Neural progenitor cell (in vitro differentiated cells): ENCODE results near the gene ARHGAP26. TPM values are rescaled to one million over a fixed set of nuclear protein-coding genes. Genes with fewer than 3 reads are reported as not detected.

Experiments used
- DNase-seq: peaks from one replicate; pipeline ENCODE4 v3.0.0-alpha.2; 2016; ENCODE audit warnings: low spot score
- H2AFZ ChIP-seq: fragments of 200-600 bp; sonication (generic); replicated peaks from 2 replicates; pipeline ENCODE4 v1.6.1; 2016; ENCODE audit warnings: antibody characterized with exemption
- H3F3A ChIP-seq: fragments of 200-600 bp; sonication (generic); 2 replicates; pipeline ENCODE4 v1.6.1; 2016; ENCODE audit warnings: antibody characterized with exemption, low read depth
- H3K27ac ChIP-seq: fragments of 200-600 bp; sonication (generic); 2 replicates; pipeline ENCODE4 v1.5.1; 2016; ENCODE audit warnings: mild to moderate bottlenecking
- H3K27me3 ChIP-seq: fragments of 200-600 bp; sonication (generic); 2 replicates; pipeline ENCODE4 v1.6.1; 2016; ENCODE audit warnings: mild to moderate bottlenecking, moderate library complexity
- H3K36me3 ChIP-seq: fragments of 200-600 bp; sonication (generic); 2 replicates; pipeline ENCODE4 v1.5.1; 2016
- H3K4me1 ChIP-seq: fragments of 200-600 bp; sonication (generic); 2 replicates; pipeline ENCODE4 v1.6.1; 2016; ENCODE audit warnings: mixed run types
- H3K4me2 ChIP-seq: fragments of 200-600 bp; sonication (generic); 2 replicates; pipeline ENCODE4 v1.6.1; 2016
- H3K4me3 ChIP-seq: fragments of 200-600 bp; sonication (generic); 2 replicates; pipeline ENCODE4 v1.5.1; 2016
- H3K79me2 ChIP-seq: fragments of 200-600 bp; sonication (generic); 2 replicates; pipeline ENCODE4 v1.6.1; 2016; ENCODE audit warnings: low read depth
- H3K9ac ChIP-seq: fragments of 200-600 bp; sonication (generic); 2 replicates; pipeline ENCODE4 v1.6.1; 2016
- H3K9me3 ChIP-seq: fragments of 200-600 bp; sonication (generic); 2 replicates; pipeline ENCODE4 v1.5.1; 2016; ENCODE audit warnings: low read depth
- H4K20me1 ChIP-seq: fragments of 200-600 bp; sonication (generic); 2 replicates; pipeline ENCODE4 v1.6.1; 2016; ENCODE audit warnings: low read depth
- H3K27ac Mint-ChIP-seq: 3 replicates; pipeline ENCODE4 v1.8.0; 2021; ENCODE audit warnings: mixed read lengths
- H3K27me3 Mint-ChIP-seq: 2 replicates; pipeline ENCODE4 v1.8.0; 2022; ENCODE audit warnings: low read depth, mild to moderate bottlenecking, inconsistent platforms, moderate library complexity, mixed read lengths; ENCODE audit not compliant: insufficient read depth
- H3K36me3 Mint-ChIP-seq: 3 replicates; pipeline ENCODE4 v1.8.0; 2021; ENCODE audit warnings: mixed read lengths
- H3K4me1 Mint-ChIP-seq: 3 replicates; pipeline ENCODE4 v1.8.0; 2021; ENCODE audit warnings: mixed read lengths
- H3K4me3 Mint-ChIP-seq: 3 replicates; pipeline ENCODE4 v1.8.0; 2021; ENCODE audit warnings: mild to moderate bottlenecking, moderate library complexity, mixed read lengths
- H3K9me3 Mint-ChIP-seq: 3 replicates; pipeline ENCODE4 v1.8.0; 2020; ENCODE audit warnings: mixed read lengths
- EZH2 ChIP-seq: fragments of 200-600 bp; sonication (generic); IDR thresholded peaks from 2 replicates; pipeline ENCODE4 v1.6.1; 2017; ENCODE audit warnings: antibody characterized with exemption, mild to moderate bottlenecking, moderate library complexity
- EZH2phosphoT487 ChIP-seq: fragments of 200-600 bp; sonication (generic); IDR thresholded peaks from 2 replicates; pipeline ENCODE4 v1.6.1; 2017; ENCODE audit warnings: antibody characterized with exemption
- total RNA-seq: library from RNA; depleted of rRNA; stranded (reverse); fragments of >200 nt; gene quantifications from 2 replicates; pipeline ENCODE4 v1.2.3, GENCODE V29; 2015; ENCODE audit warnings: low replicate concordance
- TF ChIP-seq, protein P1 (sequence below): fragments of 200-600 bp; sonication (generic); IDR thresholded peaks from 2 replicates; pipeline ENCODE4 v1.5.1; 2017; ENCODE audit warnings: antibody characterized with exemption, mild to moderate bottlenecking

Gene ARHGAP26
- total RNA-seq, 1 donor from 2014 or later: 7.0 TPM

GRCh38 chr5:143051244-143052058 is 281.3 kb downstream of the ARHGAP26 start:
- Histone ChIP-seq H4K20me1 (no peaks in the 10 kb centered on the region), H3K9me3 (no peaks in the 10 kb centered on the region), H3K79me2 (no peaks in the 10 kb centered on the region), H2AFZ (no peak overlapping the region), H3K4me1 (no peaks in the 10 kb centered on the region), H3K36me3 (no peaks in the 10 kb centered on the region), H3F3A (no peaks in the 10 kb centered on the region), H3K27me3 (no peaks in the 10 kb centered on the region), H3K9ac (no peak overlapping the region), H3K4me3 (no peak overlapping the region), H3K27ac (no peak overlapping the region), H3K4me2 (no peak overlapping the region)
- H3K4me3 Mint-ChIP-seq: no peak overlapping the region
- TF ChIP-seq EZH2 (no peak), EZH2phosphoT487 (no peak)
- TF ChIP-seq, protein P1, sequence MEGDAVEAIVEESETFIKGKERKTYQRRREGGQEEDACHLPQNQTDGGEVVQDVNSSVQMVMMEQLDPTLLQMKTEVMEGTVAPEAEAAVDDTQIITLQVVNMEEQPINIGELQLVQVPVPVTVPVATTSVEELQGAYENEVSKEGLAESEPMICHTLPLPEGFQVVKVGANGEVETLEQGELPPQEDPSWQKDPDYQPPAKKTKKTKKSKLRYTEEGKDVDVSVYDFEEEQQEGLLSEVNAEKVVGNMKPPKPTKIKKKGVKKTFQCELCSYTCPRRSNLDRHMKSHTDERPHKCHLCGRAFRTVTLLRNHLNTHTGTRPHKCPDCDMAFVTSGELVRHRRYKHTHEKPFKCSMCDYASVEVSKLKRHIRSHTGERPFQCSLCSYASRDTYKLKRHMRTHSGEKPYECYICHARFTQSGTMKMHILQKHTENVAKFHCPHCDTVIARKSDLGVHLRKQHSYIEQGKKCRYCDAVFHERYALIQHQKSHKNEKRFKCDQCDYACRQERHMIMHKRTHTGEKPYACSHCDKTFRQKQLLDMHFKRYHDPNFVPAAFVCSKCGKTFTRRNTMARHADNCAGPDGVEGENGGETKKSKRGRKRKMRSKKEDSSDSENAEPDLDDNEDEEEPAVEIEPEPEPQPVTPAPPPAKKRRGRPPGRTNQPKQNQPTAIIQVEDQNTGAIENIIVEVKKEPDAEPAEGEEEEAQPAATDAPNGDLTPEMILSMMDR: no peak
- no peaks in the 10 kb centered on the region for H3K9me3 Mint-ChIP-seq
- no peak for DNase-seq
- H3K27me3 Mint-ChIP-seq: peaks cover 2% of the 10 kb centered on the region
- peaks cover 2% of the 10 kb centered on the region for H3K36me3 Mint-ChIP-seq
- H3K4me1 Mint-ChIP-seq: peaks cover 9% of the 10 kb centered on the region
- no peak overlapping the region for H3K27ac Mint-ChIP-seq

DNA sequence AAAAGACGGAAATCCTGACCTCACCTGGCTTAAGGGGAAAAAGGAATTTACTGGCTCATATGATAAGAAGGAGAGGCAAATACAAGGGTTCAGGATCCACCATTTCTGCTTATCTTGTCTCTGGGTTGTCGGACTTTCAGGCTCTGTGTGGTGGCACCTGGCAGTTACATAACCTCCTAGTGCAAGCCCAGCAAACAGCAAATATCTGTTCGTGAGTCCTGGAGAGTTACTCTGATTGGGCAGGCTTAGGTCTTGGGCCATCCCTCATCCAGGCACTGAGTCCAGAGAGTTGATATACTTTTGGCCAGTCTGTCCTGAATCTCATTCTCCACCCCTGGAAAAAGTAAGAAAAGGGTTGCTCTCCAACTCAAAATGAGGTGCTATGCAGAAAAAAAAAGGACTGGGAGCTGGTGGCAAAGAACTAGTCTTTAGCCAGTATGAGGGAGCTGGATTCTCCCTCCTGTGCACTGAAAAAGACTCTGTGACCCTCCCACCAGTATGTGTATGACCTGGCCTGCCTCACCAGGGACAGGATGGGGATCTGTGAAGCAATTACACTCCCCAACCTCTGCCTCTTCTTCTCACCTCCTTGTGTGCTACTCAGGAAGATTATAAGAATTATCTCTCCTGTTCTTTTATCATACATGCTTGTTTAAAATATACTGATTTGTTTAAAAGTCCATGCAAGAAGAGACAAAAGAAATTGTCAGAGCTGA is 282.9 kb downstream of the ARHGAP26 start:
- Histone ChIP-seq H3K4me3 (no peak overlapping the region), H3K4me1 (no peaks in the 10 kb centered on the region), H3K4me2 (no peak overlapping the region), H3K27me3 (no peaks in the 10 kb centered on the region), H3K9me3 (no peaks in the 10 kb centered on the region), H3K27ac (no peak overlapping the region), H3K79me2 (no peaks in the 10 kb centered on the region), H4K20me1 (no peaks in the 10 kb centered on the region), H3K36me3 (no peaks in the 10 kb centered on the region), H3F3A (no peaks in the 10 kb centered on the region), H2AFZ (no peak overlapping the region), H3K9ac (no peak overlapping the region)
- no peak overlapping the region for H3K4me3 Mint-ChIP-seq
- H3K36me3 Mint-ChIP-seq: peaks cover 4% of the 10 kb centered on the region
- no peak overlapping the region for H3K27ac Mint-ChIP-seq
- no peak for TF ChIP-seq EZH2phosphoT487
- TF ChIP-seq, protein P1: no peak
- no peak for TF ChIP-seq EZH2
- DNase-seq: no peak
- peaks cover 9% of the 10 kb centered on the region for H3K4me1 Mint-ChIP-seq
- H3K27me3 Mint-ChIP-seq: peaks cover 2% of the 10 kb centered on the region
- no peaks in the 10 kb centered on the region for H3K9me3 Mint-ChIP-seq

- peaks cover 2% of the 10 kb centered on the region for H3K27me3 Mint-ChIP-seq
- Histone ChIP-seq H3K27me3 (no peaks in the 10 kb centered on the region), H3K36me3 (no peaks in the 10 kb centered on the region), H3K4me3 (no peak overlapping the region), H3K27ac (no peak overlapping the region), H3K4me2 (no peak overlapping the region), H3F3A (no peaks in the 10 kb centered on the region), H3K79me2 (no peaks in the 10 kb centered on the region), H3K4me1 (no peaks in the 10 kb centered on the region), H3K9me3 (no peaks in the 10 kb centered on the region), H4K20me1 (no peaks in the 10 kb centered on the region), H2AFZ (no peak overlapping the region), H3K9ac (no peak overlapping the region)
- H3K9me3 Mint-ChIP-seq: no peaks in the 10 kb centered on the region
- H3K4me1 Mint-ChIP-seq: peaks cover 9% of the 10 kb centered on the region
- no peak for DNase-seq
- no peak overlapping the region for H3K4me3 Mint-ChIP-seq
- peaks cover 4% of the 10 kb centered on the region for H3K36me3 Mint-ChIP-seq
- no peak for TF ChIP-seq EZH2
- TF ChIP-seq, protein P1: no peak
- no peak for TF ChIP-seq EZH2phosphoT487
- no peak overlapping the region for H3K27ac Mint-ChIP-seq
These were observed 283.6 kb downstream of the ARHGAP26 start for GRCh38 chr5:143053780-143054179.
